ENCODE data around the gene FZD2. TPM values are rescaled to one million over a fixed set of nuclear protein-coding genes. Genes with fewer than 3 reads are reported as not detected.
"Not testable (repeated sequence)": the region's sequence is repeated elsewhere in the genome, so short reads cannot be mapped to it uniquely, and the experiment has no call there.

Gene FZD2
- total RNA-seq, 4 donors from 2014 or later: 0.54 to 2.1 TPM; not detected in 2

GRCh38 chr17:44536090-44536953 lies 21.0 kb upstream of the FZD2 start:
- Histone ChIP-seq H3K27ac (peak overlapping the region in 1 of 4 donors; percentile 35), H3K36me3 (no peaks in the 10 kb centered on the region), H3K4me3 (no peak overlapping the region), H3K9me3 (no peaks in the 10 kb centered on the region), H3K27me3 (no peaks in the 10 kb centered on the region), H3K4me1 (peaks cover 0 to 6% (median 0%) of the 10 kb centered on the region in 4 donors)
- no peak for DNase-seq
- no peak for TF ChIP-seq CTCF (IDR thresholded peaks at IDR 0.05)

GRCh38 chr17:44537922-44538321 lies 19.4 kb upstream of the FZD2 start:
- DNase-seq, H3K27me3 ChIP-seq, H3K36me3 ChIP-seq, H3K9me3 ChIP-seq, H3K27ac ChIP-seq, H3K4me3 ChIP-seq, H3K4me1 ChIP-seq: not testable (repeated sequence)

GRCh38 chr17:44539673-44540072 lies 17.6 kb upstream of the FZD2 start:
- H3K27me3 ChIP-seq: no peaks in the 10 kb centered on the region
- no peaks in the 10 kb centered on the region for H3K9me3 ChIP-seq
- no peaks in the 10 kb centered on the region for H3K4me1 ChIP-seq
- no peak overlapping the region for H3K27ac ChIP-seq
- no peak for DNase-seq
- TF ChIP-seq POLR2A (IDR thresholded peaks at IDR 0.05): no peak
- TF ChIP-seq CTCF (IDR thresholded peaks at IDR 0.05): no peak
- no peaks in the 10 kb centered on the region for H3K36me3 ChIP-seq
- H3K4me3 ChIP-seq: no peak overlapping the region

- Histone ChIP-seq H3K4me3 (no peak overlapping the region), H3K27ac (no peak overlapping the region), H3K27me3 (no peaks in the 10 kb centered on the region), H3K36me3 (no peaks in the 10 kb centered on the region), H3K9me3 (no peaks in the 10 kb centered on the region), H3K4me1 (no peaks in the 10 kb centered on the region)
- no peak for DNase-seq
- TF ChIP-seq POLR2A (IDR thresholded peaks at IDR 0.05) (no peak), CTCF (IDR thresholded peaks at IDR 0.05) (no peak)
These were observed 16.8 kb upstream of the FZD2 start for GRCh38 chr17:44540246-44541084.

GRCh38 chr17:44541884-44542581 lies 15.3 kb upstream of the FZD2 start:
- no peaks in the 10 kb centered on the region for H3K36me3 ChIP-seq
- no peak overlapping the region for H3K27ac ChIP-seq
- H3K4me3 ChIP-seq: no peak overlapping the region
- no peaks in the 10 kb centered on the region for H3K9me3 ChIP-seq
- TF ChIP-seq CTCF (IDR thresholded peaks at IDR 0.05): no peak
- no peak for TF ChIP-seq POLR2A (IDR thresholded peaks at IDR 0.05)
- H3K4me1 ChIP-seq: no peaks in the 10 kb centered on the region
- DNase-seq: no peak
- no peaks in the 10 kb centered on the region for H3K27me3 ChIP-seq

Data from Peyer's patch (tissue), 4 donors.